Middle frontal gyrus (tissue), 1 donor: ENCODE data around the gene IL1RAPL2.
A peak's percentile ranks its signal among the peaks of the same experiment; 100 is the strongest.
"Not testable (repeated sequence)": the region's sequence is repeated elsewhere in the genome, so short reads cannot be mapped to it uniquely, and the experiment has no call there.

Experiments used
- DNase-seq: peaks from one replicate; pipeline ENCODE4 v3.0.0-alpha.2; 2015; ENCODE audit warnings: low spot score; ENCODE audit errors: extremely low spot score

IL1RAPL2 gene

GRCh38 chrX:104670051-104670450 lies 104.1 kb downstream of the IL1RAPL2 start:
- DNase-seq = no peak

DNA sequence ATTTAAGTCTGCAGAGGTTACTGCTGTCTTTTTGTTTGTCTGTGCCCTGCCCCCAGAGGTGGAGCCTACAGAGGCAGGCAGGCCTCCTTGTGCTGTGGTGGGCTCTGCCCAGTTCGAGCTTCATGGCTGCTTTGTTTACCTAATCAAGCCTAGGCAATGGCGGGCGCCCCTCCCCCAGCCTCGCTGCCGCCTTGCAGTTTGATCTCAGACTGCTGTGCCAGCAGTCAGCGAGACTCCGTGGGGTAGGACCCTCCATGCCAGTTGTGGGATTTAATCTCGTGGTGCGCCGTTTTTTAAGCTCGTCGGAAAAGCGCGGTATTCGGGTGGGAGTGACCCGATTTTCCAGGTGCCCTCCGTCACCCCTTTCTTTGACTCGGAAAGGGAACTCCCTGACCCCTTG lies 111.5 kb downstream of the IL1RAPL2 start:
- DNase-seq = not testable (repeated sequence)

DNA sequence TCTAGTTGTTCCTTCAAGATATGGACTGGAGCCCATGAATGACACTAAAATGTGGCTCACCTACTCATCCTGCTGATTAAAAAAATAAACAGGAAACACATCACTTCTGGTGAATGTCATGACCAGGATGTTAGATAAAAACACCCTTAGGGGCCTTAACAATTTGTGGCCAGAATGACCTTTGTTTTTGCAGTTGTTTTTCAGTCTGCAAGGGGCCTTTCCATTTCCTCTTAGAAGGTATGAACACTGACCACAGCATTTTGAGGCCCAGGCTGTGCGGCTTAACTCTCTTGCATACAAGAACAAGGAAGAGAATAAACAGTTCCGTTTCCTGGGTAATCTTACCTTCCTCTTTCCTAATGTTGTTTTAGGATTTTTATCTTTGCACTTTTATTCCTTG lies 113.2 kb downstream of the IL1RAPL2 start:
- DNase-seq = no peak

DNA sequence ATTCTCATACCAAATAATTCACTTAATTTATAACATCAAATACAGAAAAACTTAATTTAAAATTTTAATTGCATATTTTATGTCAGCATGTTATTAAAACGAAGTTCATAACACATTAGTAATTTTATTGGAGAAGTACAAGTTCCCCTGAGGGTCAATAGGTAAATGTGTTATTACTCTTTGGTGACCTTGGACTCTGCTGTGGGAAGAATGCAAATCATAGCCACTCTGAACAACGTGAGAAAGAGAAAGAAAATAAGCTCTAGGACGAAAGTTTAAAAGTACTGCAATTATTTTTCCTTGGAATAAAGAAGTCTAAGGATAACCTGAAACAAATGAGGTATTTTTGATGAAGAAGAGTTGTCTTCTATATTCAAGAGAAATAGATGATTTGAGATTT lies 115.2 kb downstream of the IL1RAPL2 start:
- DNase-seq = no peak

GRCh38 chrX:104684077-104684476 lies 118.1 kb downstream of the IL1RAPL2 start:
- no peak for DNase-seq

DNA sequence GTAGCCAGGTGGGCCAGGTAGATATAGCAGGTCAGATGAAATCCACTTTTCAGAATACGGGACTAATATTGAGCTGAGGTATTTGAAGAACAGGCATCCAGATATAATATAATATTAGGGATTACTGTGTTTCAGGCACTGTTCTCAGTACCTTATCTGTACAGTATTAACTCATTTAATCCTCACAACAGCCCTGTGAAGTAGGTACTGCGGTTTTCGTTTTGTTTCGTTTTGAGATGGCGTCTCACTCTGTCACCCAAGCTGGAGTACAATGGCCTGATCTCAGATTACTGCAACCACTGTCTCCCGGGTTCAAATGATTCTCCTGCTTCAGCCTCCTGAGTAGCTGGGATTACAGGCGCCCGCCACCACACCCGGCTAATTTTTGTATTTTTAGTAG lies 129.6 kb downstream of the IL1RAPL2 start:
- DNase-seq = no peak

DNA sequence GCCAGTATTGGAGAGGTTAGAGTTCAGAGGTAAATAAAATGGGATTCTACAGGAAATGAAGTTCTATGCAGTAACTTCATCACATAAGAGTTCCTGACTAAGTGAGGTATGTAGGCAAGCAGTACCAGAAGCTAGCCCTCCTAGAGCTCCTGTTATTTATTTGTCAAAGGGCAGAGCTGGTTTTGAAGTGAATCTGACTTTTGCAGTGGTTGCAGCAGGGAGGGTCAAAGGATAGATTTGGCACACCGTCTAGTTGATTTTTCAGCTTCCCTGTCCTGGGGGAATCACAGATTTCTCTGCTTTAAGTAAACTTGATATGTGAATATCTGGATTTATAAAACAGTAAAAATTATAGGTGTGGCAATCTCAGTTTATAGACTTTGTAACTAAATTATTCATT lies 130.7 kb downstream of the IL1RAPL2 start:
- no peak for DNase-seq

DNA sequence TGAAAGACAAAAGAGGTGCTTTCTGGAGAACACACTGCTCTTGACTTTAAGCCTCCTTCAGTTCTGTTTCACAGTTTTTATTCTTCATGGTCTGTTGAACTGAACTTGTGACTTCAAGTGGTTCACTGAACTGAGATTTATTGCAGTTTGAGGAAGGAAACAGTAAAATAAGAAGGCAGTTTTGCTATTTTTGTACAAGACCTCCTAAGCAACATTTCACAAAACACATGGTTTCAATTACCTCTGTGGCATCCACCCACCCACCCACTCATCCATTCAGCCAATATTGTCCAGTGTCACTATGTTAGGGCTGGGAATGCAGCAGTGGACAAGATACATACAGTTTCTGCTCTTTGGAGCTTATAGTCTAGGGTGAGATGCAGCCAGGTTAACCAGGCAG lies 131.3 kb downstream of the IL1RAPL2 start:
- no peak for DNase-seq

DNA sequence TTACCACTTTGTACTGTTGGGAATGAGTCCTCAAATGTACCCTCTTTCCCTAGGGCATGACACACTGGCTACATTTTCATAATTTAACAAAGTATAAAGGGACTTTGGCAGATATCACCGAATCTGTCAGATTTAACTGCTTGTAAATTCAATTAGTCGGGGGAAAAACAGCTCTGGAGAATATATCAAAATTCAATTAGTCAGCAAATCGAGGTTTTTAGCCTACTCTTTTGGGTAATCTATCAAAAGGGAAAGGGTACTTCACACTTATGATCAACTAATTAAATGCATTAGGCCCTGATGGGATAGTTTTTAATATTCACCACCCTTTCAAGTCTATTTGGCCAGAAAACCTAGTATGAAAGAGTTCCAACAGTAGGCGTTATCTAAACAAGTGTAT lies 141.0 kb downstream of the IL1RAPL2 start:
- DNase-seq = no peak

DNA sequence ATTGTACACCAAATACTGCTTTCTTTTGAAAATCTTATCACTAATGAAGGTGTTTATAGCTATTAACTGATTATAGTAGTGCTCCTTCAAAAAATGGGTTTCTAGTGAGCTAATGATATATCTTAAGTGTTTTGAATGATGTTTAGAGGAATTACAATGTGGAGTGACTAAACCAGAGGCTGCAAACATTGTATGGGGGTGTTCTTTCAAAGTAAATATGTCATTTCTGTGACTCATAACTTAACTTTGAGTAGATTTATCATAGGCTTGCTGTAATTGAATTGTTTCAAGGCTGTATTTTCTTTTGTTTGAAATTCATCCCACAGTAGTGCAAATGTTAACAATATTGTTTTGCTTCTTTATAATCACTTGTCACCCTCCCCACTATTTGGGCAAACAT lies 141.6 kb downstream of the IL1RAPL2 start:
- DNase-seq = no peak

DNA sequence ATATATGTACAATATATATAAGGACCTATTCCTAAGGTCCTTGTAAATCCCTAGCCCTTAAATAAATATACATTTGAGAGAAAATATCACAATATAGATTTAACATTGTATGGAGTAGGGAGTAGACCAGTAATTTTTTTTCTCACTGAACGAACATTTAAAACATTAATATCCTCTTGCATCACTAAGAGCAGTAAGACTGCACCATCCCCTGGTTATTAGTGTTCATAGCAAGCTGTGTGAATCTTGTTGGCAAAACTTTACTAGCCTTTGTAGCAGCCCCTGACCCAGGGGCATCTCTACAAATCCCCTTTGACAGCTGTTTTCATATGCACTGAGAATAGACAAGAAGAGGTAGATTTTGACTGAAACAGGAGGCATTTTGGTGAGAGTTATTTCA lies 146.5 kb downstream of the IL1RAPL2 start:
- DNase-seq = no peak

GRCh38 chrX:104721854-104722253 lies 155.9 kb downstream of the IL1RAPL2 start:
- DNase-seq = no peak

- DNase-seq = no peak
Measured at GRCh38 chrX:104728456-104728855, 162.5 kb downstream of the IL1RAPL2 start.

GRCh38 chrX:104742355-104742754 lies 176.4 kb downstream of the IL1RAPL2 start:
- DNase-seq = no peak

GRCh38 chrX:104745152-104745551 lies 179.2 kb downstream of the IL1RAPL2 start:
- DNase-seq = no peak

GRCh38 chrX:104749951-104750610 lies 184.1 kb downstream of the IL1RAPL2 start:
- DNase-seq = peak; percentile 33

DNA sequence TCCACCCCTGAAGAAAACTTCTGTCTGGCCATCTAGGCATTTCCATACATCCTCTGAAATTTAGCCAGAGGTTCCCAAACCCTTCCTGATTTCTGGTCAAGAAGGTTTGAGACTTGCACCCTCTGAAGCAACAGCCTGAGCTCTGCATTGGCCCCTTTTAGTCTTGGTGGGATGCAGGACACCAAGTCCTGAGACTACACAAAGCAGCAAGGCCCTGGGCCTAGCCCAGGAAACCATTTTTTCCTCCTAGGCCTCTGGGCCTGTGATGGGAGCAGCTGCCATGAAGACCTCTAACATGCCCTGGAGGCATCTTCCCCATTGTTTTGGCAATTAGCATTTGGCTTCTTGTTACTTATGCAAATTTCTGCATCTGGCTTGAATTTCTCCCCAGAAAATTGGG lies 196.6 kb downstream of the IL1RAPL2 start:
- DNase-seq = no peak

- DNase-seq = no peak
Measured at GRCh38 chrX:104789784-104790183, 223.8 kb downstream of the IL1RAPL2 start.

DNA sequence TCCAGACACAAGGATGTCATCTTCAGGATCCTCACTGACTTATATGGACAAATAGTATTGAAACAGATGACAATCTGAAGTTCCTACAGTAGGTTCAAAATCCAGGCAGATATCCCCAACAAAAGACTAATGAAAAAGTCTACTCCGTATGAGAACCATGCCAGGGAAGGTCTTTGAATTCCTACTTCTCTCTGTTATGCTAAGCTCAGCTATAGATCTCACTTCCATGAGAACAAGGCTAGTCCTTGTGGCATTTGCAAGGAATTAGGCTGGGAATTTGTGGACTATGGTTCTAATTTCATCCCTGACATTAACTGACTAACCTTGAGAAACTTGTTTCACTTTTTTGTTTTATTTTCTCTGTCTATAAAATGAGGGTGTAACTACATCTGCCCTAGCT lies 229.8 kb downstream of the IL1RAPL2 start:
- DNase-seq = no peak

- no peak for DNase-seq
Measured at GRCh38 chrX:104803219-104803618, 237.2 kb downstream of the IL1RAPL2 start.

- DNase-seq = no peak
Measured at GRCh38 chrX:104806346-104806745, 240.3 kb downstream of the IL1RAPL2 start.

DNA sequence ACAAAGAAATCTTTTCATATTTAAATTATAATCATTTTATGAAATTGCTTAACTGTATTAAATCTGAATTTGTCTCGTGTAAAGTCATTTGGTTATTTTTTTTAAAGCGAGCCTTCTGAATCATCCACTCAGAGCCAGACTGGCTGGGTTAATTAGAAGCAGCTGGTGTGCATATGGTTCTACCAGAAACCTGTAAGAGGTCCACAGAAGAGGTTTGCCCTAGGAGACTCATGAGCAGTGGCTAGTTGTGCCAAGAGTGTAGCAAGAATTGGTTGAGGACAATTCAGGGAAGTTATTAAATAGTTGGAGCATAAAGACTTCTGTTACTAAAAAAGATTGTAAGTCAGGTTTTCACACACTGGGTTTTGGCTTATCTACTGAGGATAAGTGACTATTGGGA lies 267.4 kb downstream of the IL1RAPL2 start:
- no peak for DNase-seq

GRCh38 chrX:104842646-104843045 lies 276.6 kb downstream of the IL1RAPL2 start:
- no peak for DNase-seq

GRCh38 chrX:104852241-104852640 lies 286.2 kb downstream of the IL1RAPL2 start:
- DNase-seq = no peak
